Psoas muscle (tissue), 8 donors: ENCODE data around the gene KIAA1958. TPM values are rescaled to one million over a fixed set of nuclear protein-coding genes. Genes with fewer than 3 reads are reported as not detected.

Experiments used
- ATAC-seq, 4 donors: fragments of 200-7000 bp; cut with Tn5 transposase; one replicate each; pipeline ENCODE4 v1.9.1; 2020; ENCODE audit warnings: moderate library complexity in 3 of 4, mild to moderate bottlenecking in 2 of 4
- DNase-seq, 2 donors: peaks; one replicate each; pipeline ENCODE4 v3.0.0-alpha.2; 2020
- H3K27ac ChIP-seq: fragments of 200-600 bp; one replicate; pipeline ENCODE4 v1.8.0; 2022
- H3K27me3 ChIP-seq, 3 donors: fragments of 200-600 bp in 1 of 3; one replicate each; pipeline versions ENCODE4 v1.6.1 to v1.8.0; 2013 to 2022; ENCODE audit warnings: low read length in 2 of 3, mild to moderate bottlenecking in 2 of 3, moderate library complexity in 1 of 3; ENCODE audit not compliant: insufficient read depth in 3 of 3
- H3K36me3 ChIP-seq, 2 donors: fragments of 200-600 bp in 1 of 2; one replicate each; pipeline versions ENCODE4 v1.6.1 to v1.8.0; 2013 to 2022; ENCODE audit warnings: low read depth in 1 of 2, mild to moderate bottlenecking in 1 of 2, moderate library complexity in 1 of 2; ENCODE audit not compliant: insufficient read depth in 1 of 2
- H3K4me1 ChIP-seq: fragments of 200-600 bp; one replicate; pipeline ENCODE4 v1.8.0; 2022
- H3K4me3 ChIP-seq: fragments of 200-600 bp; one replicate; pipeline ENCODE4 v1.8.0; 2022; ENCODE audit warnings: mild to moderate bottlenecking
- H3K9me3 ChIP-seq: fragments of 200-600 bp; one replicate; pipeline ENCODE4 v1.8.0; 2022
- WGBS, 3 donors: extraction: QIAGEN DNeasy Blood & Tissue Kit; methylation state at CpG; one replicate each; pipeline versions ENCODE4 v1.1.6 to v1.1.7; 2013; 5-methylcytosine and 5-hydroxymethylcytosine counted together
- intact Hi-C, 2 donors: fragments of 100-400 bp; cut with DNase I; formaldehyde crosslinking; loops; one replicate each; pipeline versions ENCODE4 v1.11.0 to v1.14.2; 2022
- polyA plus RNA-seq, 3 donors: library from polyadenylated mRNA; stranded (reverse); fragments of 200-250 nt; gene quantifications; one replicate each; pipeline ENCODE4 v1.2.3, GENCODE V29; 2013
- total RNA-seq, 4 donors: library from RNA; stranded (reverse); fragmentation: NEBNext Ultra II Directional in 2 of 4; extraction: Animal tissue kit (Norgen Biotek cat#: 25700) in 2 of 4; gene quantifications; one replicate each; pipeline versions ENCODE4 v1.2.1 to v1.2.4, GENCODE V29; 2021 to 2023
- TF ChIP-seq, protein P1 (sequence below): fragments of 200-600 bp; IDR thresholded peaks from one replicate; pipeline ENCODE4 v1.8.0; 2022; ENCODE audit warnings: antibody characterized with exemption
- donor health status: healthy with polysubstance abuse.
- donor health status: DM: no; HTN: no; CAD: no; lungs with moderate emphysema.
- donor health status: Bipolar disorder and iron deficiency.
- donor health status: healthy.
- donor health status: DM: yes; HTN: yes; CAD: no.
- donor health status: DM: no; HTN: no; CAD: no.
- donor health status: DM: no; HTN: no; CAD: no.
- donor health status: DM: yes; HTN: yes; CAD: no.

KIAA1958 gene
- total and polyA plus RNA-seq, 7 donors = 0.56 to 4.1 (median 1.5) TPM

DNA sequence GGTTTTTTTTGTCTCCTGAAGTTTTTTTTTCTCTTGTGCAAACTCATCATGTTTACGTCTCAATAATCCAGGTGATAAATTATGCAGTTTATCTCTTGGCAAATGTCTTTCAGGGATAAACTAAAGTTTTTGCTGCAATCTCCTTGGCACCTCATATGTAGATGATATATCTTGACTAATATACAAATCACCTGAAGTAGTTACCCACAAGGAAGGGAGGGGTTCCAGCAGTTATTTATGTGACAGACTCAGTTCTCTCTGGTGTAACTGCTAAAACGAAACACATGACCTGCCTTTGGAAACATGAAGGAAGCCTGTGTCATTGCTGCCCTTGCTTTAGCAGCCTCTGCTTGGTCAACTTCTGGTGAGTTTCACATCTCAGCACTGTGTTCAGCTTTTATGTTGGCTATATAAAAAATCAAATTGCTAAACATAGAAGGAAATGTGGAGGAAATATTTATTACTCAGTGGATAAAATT lies 39.3 kb upstream of the KIAA1958 start:
- TF ChIP-seq, protein P1, sequence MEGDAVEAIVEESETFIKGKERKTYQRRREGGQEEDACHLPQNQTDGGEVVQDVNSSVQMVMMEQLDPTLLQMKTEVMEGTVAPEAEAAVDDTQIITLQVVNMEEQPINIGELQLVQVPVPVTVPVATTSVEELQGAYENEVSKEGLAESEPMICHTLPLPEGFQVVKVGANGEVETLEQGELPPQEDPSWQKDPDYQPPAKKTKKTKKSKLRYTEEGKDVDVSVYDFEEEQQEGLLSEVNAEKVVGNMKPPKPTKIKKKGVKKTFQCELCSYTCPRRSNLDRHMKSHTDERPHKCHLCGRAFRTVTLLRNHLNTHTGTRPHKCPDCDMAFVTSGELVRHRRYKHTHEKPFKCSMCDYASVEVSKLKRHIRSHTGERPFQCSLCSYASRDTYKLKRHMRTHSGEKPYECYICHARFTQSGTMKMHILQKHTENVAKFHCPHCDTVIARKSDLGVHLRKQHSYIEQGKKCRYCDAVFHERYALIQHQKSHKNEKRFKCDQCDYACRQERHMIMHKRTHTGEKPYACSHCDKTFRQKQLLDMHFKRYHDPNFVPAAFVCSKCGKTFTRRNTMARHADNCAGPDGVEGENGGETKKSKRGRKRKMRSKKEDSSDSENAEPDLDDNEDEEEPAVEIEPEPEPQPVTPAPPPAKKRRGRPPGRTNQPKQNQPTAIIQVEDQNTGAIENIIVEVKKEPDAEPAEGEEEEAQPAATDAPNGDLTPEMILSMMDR = no peak
- peak overlapping the region; percentile 52 for H3K27ac ChIP-seq
- peaks cover 0 to 26% of the 10 kb centered on the region in 2 donors for H3K36me3 ChIP-seq
- peak; percentile 83 to 97 (median 91) for ATAC-seq
- intact Hi-C loops = no loop called here
- WGBS, 3 donors = 23 to 39% (median 27%) methylated on average over 2 of the region's 2 CpGs
- H3K4me3 ChIP-seq = no peak overlapping the region
- DNase-seq = no peak
- H3K27me3 ChIP-seq = no peaks in the 10 kb centered on the region
- H3K4me1 ChIP-seq = peaks cover 11% of the 10 kb centered on the region
- H3K9me3 ChIP-seq = no peaks in the 10 kb centered on the region

DNA sequence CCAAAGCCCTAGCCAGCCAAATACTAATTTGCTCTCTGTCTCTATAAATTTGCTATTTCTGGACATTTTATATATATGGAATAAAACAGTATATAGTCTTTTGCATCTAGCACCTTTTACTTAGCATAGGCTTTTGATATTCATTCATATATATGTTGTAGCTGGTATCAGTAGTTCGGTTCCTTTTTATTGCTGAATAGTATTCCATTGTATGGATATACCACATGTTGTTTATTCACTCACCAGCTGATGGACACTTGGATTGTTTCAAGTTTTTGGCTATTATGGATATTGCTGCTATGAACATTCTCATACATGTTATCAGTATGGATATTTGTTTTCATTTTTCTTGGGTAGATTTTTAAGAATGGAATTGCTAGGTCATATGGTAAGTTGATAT lies 23.8 kb upstream of the KIAA1958 start:
- H3K4me3 ChIP-seq = no peak overlapping the region
- no peak for DNase-seq
- WGBS, 3 donors = 90 to 99% (median 97%) methylated on average over 1 of the region's 1 CpG
- H3K9me3 ChIP-seq = peaks cover 3% of the 10 kb centered on the region
- intact Hi-C loops = no loop called here
- H3K27ac ChIP-seq = no peak overlapping the region
- peaks cover 4 to 67% of the 10 kb centered on the region in 2 donors for H3K36me3 ChIP-seq
- ATAC-seq = no peak
- no peaks in the 10 kb centered on the region for H3K27me3 ChIP-seq
- TF ChIP-seq, protein P1 = no peak
- H3K4me1 ChIP-seq = no peaks in the 10 kb centered on the region

DNA sequence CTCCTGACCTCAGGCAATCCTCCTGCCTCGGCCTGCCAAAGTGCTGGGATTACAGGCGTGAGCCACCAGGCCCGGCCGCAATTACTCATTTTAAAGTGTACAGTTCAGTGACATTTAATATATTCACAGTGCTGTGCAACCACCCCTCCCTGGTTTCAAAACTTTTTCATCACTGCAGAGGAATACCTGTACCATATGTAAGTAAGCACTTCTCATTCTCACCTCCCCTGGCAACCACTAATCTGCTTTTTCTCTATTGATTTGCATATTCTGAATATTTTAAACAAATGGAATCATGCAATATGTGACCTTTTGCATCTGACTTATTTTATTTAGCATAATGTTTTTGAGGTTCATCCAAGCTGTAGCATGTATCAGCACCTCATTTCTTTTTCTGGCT lies 21.3 kb upstream of the KIAA1958 start:
- no peak overlapping the region for H3K27ac ChIP-seq
- intact Hi-C loops = no loop called here
- no peaks in the 10 kb centered on the region for H3K4me1 ChIP-seq
- no peak overlapping the region for H3K4me3 ChIP-seq
- peaks cover 3 to 56% of the 10 kb centered on the region in 2 donors for H3K36me3 ChIP-seq
- ATAC-seq = no peak
- TF ChIP-seq, protein P1 = no peak
- WGBS, 3 donors = 92 to 97% (median 96%) methylated on average over 4 of the region's 4 CpGs
- no peak for DNase-seq
- peaks cover 3% of the 10 kb centered on the region for H3K9me3 ChIP-seq
- no peaks in the 10 kb centered on the region for H3K27me3 ChIP-seq

DNA sequence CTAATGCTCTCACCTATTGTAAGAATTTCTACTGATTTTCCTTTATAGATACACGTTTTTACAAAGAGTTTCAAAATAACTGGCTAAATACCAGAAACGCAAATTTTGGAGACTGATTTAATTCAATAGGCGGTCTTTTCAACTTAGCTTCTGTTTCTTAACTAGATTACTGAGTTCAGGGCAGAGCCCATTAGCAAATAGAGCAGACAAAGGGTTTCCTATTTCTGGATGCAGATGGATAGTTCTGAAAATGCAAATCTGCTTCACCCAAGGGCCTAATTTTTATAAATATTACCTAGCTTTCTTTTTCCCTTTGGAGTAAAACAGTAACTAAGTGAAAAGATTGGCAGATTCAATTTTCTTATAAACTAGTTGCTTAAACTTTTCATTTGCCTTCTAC lies 13.6 kb upstream of the KIAA1958 start:
- TF ChIP-seq, protein P1 = no peak

DNA sequence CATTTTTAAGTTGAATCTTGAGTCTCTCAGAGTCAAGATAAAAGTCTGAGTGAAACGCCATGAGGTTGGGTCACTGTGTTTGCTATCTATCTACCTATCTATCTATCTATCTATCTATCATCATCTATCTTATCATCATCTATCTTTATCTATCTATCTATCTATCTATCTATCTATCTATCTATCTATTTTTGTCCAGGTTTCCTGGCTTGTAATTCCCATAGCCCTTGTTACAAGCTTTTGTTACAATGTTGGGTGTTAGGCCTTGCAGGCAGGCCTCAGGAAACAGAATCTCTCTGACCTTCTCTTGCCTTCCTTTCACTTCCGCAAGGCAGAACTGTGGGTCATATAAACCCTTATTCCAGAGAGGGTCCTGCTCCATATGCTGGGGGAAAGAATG lies 12.6 kb upstream of the KIAA1958 start:
- H3K9me3 ChIP-seq = peaks cover 12% of the 10 kb centered on the region

More for the DNA sequence above, 13.6 kb upstream of the KIAA1958 start:
- Histone ChIP-seq H3K9me3 (peaks cover 12% of the 10 kb centered on the region), H3K27me3 (no peaks in the 10 kb centered on the region), H3K27ac (no peak overlapping the region), H3K4me3 (no peak overlapping the region), H3K4me1 (no peaks in the 10 kb centered on the region), H3K36me3 (peaks cover 10 to 49% of the 10 kb centered on the region in 2 donors)
- 86 to 92% (median 86%) methylated on average over 3 of the region's 3 CpGs for WGBS, 3 donors
- DNase-seq = no peak
- ATAC-seq = no peak
- intact Hi-C loops = no loop called here

More for the DNA sequence above, 12.6 kb upstream of the KIAA1958 start:
- intact Hi-C loops = no loop called here
- Histone ChIP-seq H3K4me3 (no peak overlapping the region), H3K27ac (no peak overlapping the region), H3K4me1 (no peaks in the 10 kb centered on the region), H3K36me3 (peaks cover 10 to 43% of the 10 kb centered on the region in 2 donors), H3K27me3 (no peaks in the 10 kb centered on the region)
- TF ChIP-seq, protein P1 = no peak
- 98 to 100% (median 100%) methylated on average over 2 of the region's 2 CpGs for WGBS, 3 donors
- no peak for DNase-seq
- ATAC-seq = no peak
